Lower lobe of right lung (tissue), 2 donors: ENCODE data around the gene GRIK5. TPM values are rescaled to one million over a fixed set of nuclear protein-coding genes. Genes with fewer than 3 reads are reported as not detected.

ENCODE experiments used
- ATAC-seq, 2 donors: fragments of 200-7000 bp; cut with Tn5 transposase; one replicate each; pipeline ENCODE4 v1.9.1; 2020 to 2022; ENCODE audit warnings: mild to moderate bottlenecking in 2 of 2, moderate library complexity in 2 of 2
- DNase-seq: peaks from one replicate; pipeline ENCODE4 v3.0.0-alpha.2; 2020
- H3K27ac ChIP-seq: fragments of 200-600 bp; one replicate; pipeline ENCODE4 v1.8.0; 2022
- H3K27me3 ChIP-seq: fragments of 200-600 bp; one replicate; pipeline ENCODE4 v1.8.0; 2022; ENCODE audit warnings: low read depth
- H3K36me3 ChIP-seq: fragments of 200-600 bp; one replicate; pipeline ENCODE4 v1.8.0; 2022; ENCODE audit warnings: mild to moderate bottlenecking
- H3K4me1 ChIP-seq: fragments of 200-600 bp; one replicate; pipeline ENCODE4 v1.8.0; 2022
- H3K4me3 ChIP-seq: fragments of 200-600 bp; one replicate; pipeline ENCODE4 v1.8.0; 2022; ENCODE audit warnings: mild to moderate bottlenecking
- H3K9me3 ChIP-seq: fragments of 200-600 bp; one replicate; pipeline ENCODE4 v1.8.0; 2022
- CTCF ChIP-seq: fragments of 200-600 bp; IDR thresholded peaks from one replicate; pipeline ENCODE4 v1.8.0; 2022; ENCODE audit warnings: antibody characterized with exemption, mild to moderate bottlenecking
- intact Hi-C: fragments of 100-400 bp; cut with DNase I; formaldehyde crosslinking; loops from one replicate; pipeline ENCODE4 v1.11.0; 2022
- total RNA-seq: library from RNA; stranded (reverse); fragmentation: NEBNext Ultra II Directional; extraction: Animal tissue kit (Norgen Biotek cat#: 25700); gene quantifications from one replicate; pipeline ENCODE4 v1.2.1, GENCODE V29; 2021
- donor health status: DM: no; HTN: yes; CAD: no; lungs with severe emphysema.

Gene GRIK5
- total RNA-seq, 1 donor from 2014 or later: 0.41 TPM

- H3K27ac ChIP-seq: no peak overlapping the region
- no peak overlapping the region for H3K4me3 ChIP-seq
- peaks cover 8% of the 10 kb centered on the region for H3K36me3 ChIP-seq
- H3K9me3 ChIP-seq: no peaks in the 10 kb centered on the region
- H3K27me3 ChIP-seq: peaks cover 16% of the 10 kb centered on the region
- TF ChIP-seq CTCF: no peak
- no peak for ATAC-seq
- intact Hi-C loops: no loop called here
- no peaks in the 10 kb centered on the region for H3K4me1 ChIP-seq
- no peak for DNase-seq
These were observed 28.8 kb upstream of the GRIK5 start for GRCh38 chr19:42098781-42099180.

GRCh38 chr19:42097461-42097860 lies 27.5 kb upstream of the GRIK5 start:
- H3K36me3 ChIP-seq: peaks cover 8% of the 10 kb centered on the region
- H3K4me1 ChIP-seq: no peaks in the 10 kb centered on the region
- TF ChIP-seq CTCF: no peak
- intact Hi-C loops: no loop called here
- H3K27me3 ChIP-seq: peaks cover 16% of the 10 kb centered on the region
- H3K9me3 ChIP-seq: no peaks in the 10 kb centered on the region
- DNase-seq (no peak), ATAC-seq (no peak)
- H3K4me3 ChIP-seq: no peak overlapping the region
- H3K27ac ChIP-seq: no peak overlapping the region

GRCh38 chr19:42096255-42096837 lies 26.3 kb upstream of the GRIK5 start:
- no peak for TF ChIP-seq CTCF
- Histone ChIP-seq H3K9me3 (no peaks in the 10 kb centered on the region), H3K4me1 (no peaks in the 10 kb centered on the region), H3K4me3 (no peak overlapping the region), H3K27me3 (peaks cover 16% of the 10 kb centered on the region), H3K27ac (no peak overlapping the region), H3K36me3 (peaks cover 8% of the 10 kb centered on the region)
- intact Hi-C loops: no loop called here
- ATAC-seq (no peak), DNase-seq (no peak)

GRCh38 chr19:42095814-42096230 lies 25.8 kb upstream of the GRIK5 start:
- Histone ChIP-seq H3K9me3 (no peaks in the 10 kb centered on the region), H3K27ac (no peak overlapping the region), H3K36me3 (peaks cover 8% of the 10 kb centered on the region), H3K27me3 (peaks cover 16% of the 10 kb centered on the region), H3K4me1 (no peaks in the 10 kb centered on the region), H3K4me3 (no peak overlapping the region)
- ATAC-seq (no peak), DNase-seq (peak; percentile 42)
- TF ChIP-seq CTCF: no peak
- intact Hi-C loops: no loop called here

GRCh38 chr19:42095142-42095813 lies 25.3 kb upstream of the GRIK5 start:
- intact Hi-C loops: no loop called here
- H3K36me3 ChIP-seq: peaks cover 8% of the 10 kb centered on the region
- no peak for TF ChIP-seq CTCF
- H3K9me3 ChIP-seq: no peaks in the 10 kb centered on the region
- no peak overlapping the region for H3K27ac ChIP-seq
- ATAC-seq: no peak
- H3K4me3 ChIP-seq: no peak overlapping the region
- H3K27me3 ChIP-seq: peaks cover 16% of the 10 kb centered on the region
- no peaks in the 10 kb centered on the region for H3K4me1 ChIP-seq
- no peak for DNase-seq
